ENCODE results near the gene KCTD18. TPM values are rescaled to one million over a fixed set of nuclear protein-coding genes. Genes with fewer than 3 reads are reported as not detected.

The KCTD18 gene
- total and polyA plus RNA-seq, 2 of the 8 experiments (the other 6 are each of a cell fraction or from before 2014, with no cell fraction given), result 1.6 to 3.1 TPM

GRCh38 chr2:200507179-200507578 lies 2.7 kb downstream of the KCTD18 start:
- no peak overlapping the region for H3K4ac ChIP-seq (replicated peaks; ENCODE audit: insufficient read length, low read depth, low read length)
- no peak overlapping the region for H4K5ac ChIP-seq (ENCODE audit: insufficient read length, low read depth, low read length)
- no peak overlapping the region for H3K23ac ChIP-seq (ENCODE audit: insufficient read length)
- peaks cover 0 to 3% (median under 1%) of the 10 kb centered on the region in 4 experiments; a peak in 2 of 7 replicates for H3K4me1 ChIP-seq (replicated peaks in 1 of 4; ENCODE audit: control insufficient read depth in 3 of 4, insufficient read depth in 4 of 4, low read length in 3 of 4)
- FAIRE-seq (no peak), DNase-seq (ENCODE audit: low read depth in 1 of 2, low spot score in 2 of 2) (no peak)
- H3K27ac ChIP-seq (ENCODE audit: low read depth, low read length), result no peak overlapping the region
- H3K14ac ChIP-seq (ENCODE audit: insufficient read length), result no peak overlapping the region
- H3K9ac ChIP-seq (replicated peaks in 1 of 4; ENCODE audit: extremely low read depth in 1 of 4, low read depth in 3 of 4, low read length in 3 of 4), result no peak overlapping the region
- ChIA-PET CTCF (ENCODE audit: partially characterized antibody) (interaction anchor here (1.0 to 1.5 kb wide), 4 partner anchors 15 to 534 kb away, joined by 3 to 4 read pairs (median 4); no protein-coding TSS in a partner anchor), POLR2A (ENCODE audit: partially characterized antibody) (interaction anchor here (1.2 kb wide), 1 partner anchor 10 kb away, joined by 3 read pairs; no protein-coding TSS in a partner anchor)
- no peak overlapping the region for H2AK5ac ChIP-seq (ENCODE audit: low read depth, low read length)
- no peak overlapping the region for H2AFZ ChIP-seq (ENCODE audit: low read length)
- no peaks in the 10 kb centered on the region for H3K79me2 ChIP-seq (ENCODE audit: control insufficient read depth in 1 of 2, insufficient read depth in 2 of 2, low read length in 2 of 2)
- H3K27me3 ChIP-seq (replicated peaks in 1 of 4; ENCODE audit: control insufficient read depth in 3 of 4, extremely low read depth in 1 of 4, insufficient read depth in 3 of 4, low read length in 3 of 4), result no peaks in the 10 kb centered on the region
- no peak overlapping the region for H2BK12ac ChIP-seq (ENCODE audit: low read depth, low read length)
- H3K56ac ChIP-seq (replicated peaks; ENCODE audit: insufficient read length, low read depth, low read length), result no peak overlapping the region
- peaks cover 9% of the 10 kb centered on the region for H3K23me2 ChIP-seq (ENCODE audit: low read depth, low read length)
- H2BK120ac ChIP-seq (replicated peaks; ENCODE audit: low read depth, low read length), result no peak overlapping the region
- no peak overlapping the region for H4K91ac ChIP-seq (replicated peaks; ENCODE audit: insufficient read length, low read length)
- no peak overlapping the region for H2BK20ac ChIP-seq (ENCODE audit: low read length)
- H3K4me3 ChIP-seq (ENCODE audit: extremely low read depth in 1 of 4, insufficient read depth in 2 of 4, low read depth in 3 of 4, low read length in 4 of 4), result no peak overlapping the region
- no peaks in the 10 kb centered on the region; a peak in 1 of 8 replicates for H3K36me3 ChIP-seq (ENCODE audit: control insufficient read depth in 2 of 4, insufficient read depth in 4 of 4, low read length in 3 of 4)
- H3K4me2 ChIP-seq (ENCODE audit: insufficient read depth in 1 of 2, low read depth in 2 of 2, low read length in 2 of 2), result no peak overlapping the region
- no peak overlapping the region for H2BK5ac ChIP-seq (ENCODE audit: low read depth, low read length)
- H3K18ac ChIP-seq (ENCODE audit: extremely low read depth, low read length), result no peak overlapping the region
- WGBS, 2 experiments (ENCODE audit: extremely low coverage in 1 of 2, insufficient coverage in 1 of 2, insufficient read length in 1 of 2, insufficient replicate concordance in 2 of 2, low coverage in 1 of 2, low lambda C conversion rate in 2 of 2, missing lambda C conversion rate in 1 of 2), result 91 to 100% methylated on average over 1 to 2 of the region's 2 CpGs
- H4K20me1 ChIP-seq (replicated peaks in 1 of 2; ENCODE audit: control insufficient read depth in 1 of 2, insufficient read depth in 2 of 2, low read length in 2 of 2), result no peaks in the 10 kb centered on the region
- H2BK15ac ChIP-seq (ENCODE audit: low read length), result no peak overlapping the region
- H4K8ac ChIP-seq (ENCODE audit: extremely low read depth, insufficient read depth, low read length), result no peak overlapping the region
- H3K79me1 ChIP-seq (ENCODE audit: low read depth, low read length), result 0 out of 2 replicates have a peak, but pooled peaks cover 2% of the 10 kb centered on the region
- H3K9me3 ChIP-seq (ENCODE audit: insufficient read depth in 2 of 2, low read depth in 1 of 2, low read length in 1 of 2), result no peaks in the 10 kb centered on the region
- TF ChIP-seq CBX5 (IDR thresholded peaks at IDR 0.05; ENCODE audit: low read depth, low read length) (no peak), ATF2 (IDR thresholded peaks at IDR 0.05; ENCODE audit: low read length) (no peak), SIX5 (IDR thresholded peaks at IDR 0.05; ENCODE audit: low read depth, low read length) (no peak), USF2 (IDR thresholded peaks at IDR 0.05; ENCODE audit: low read length) (no peak), E2F6 (IDR thresholded peaks at IDR 0.05) (no peak), NANOG (IDR thresholded peaks at IDR 0.05; ENCODE audit: insufficient read depth, low read depth, low read length, poor library complexity, severe bottlenecking) (no peak), POLR2AphosphoS5 (IDR thresholded peaks at IDR 0.05; ENCODE audit: low read depth, low read length) (no peak), RFX5 (IDR thresholded peaks at IDR 0.05; ENCODE audit: borderline replicate concordance, low read depth, low read length) (no peak), JUN (IDR thresholded peaks at IDR 0.05; ENCODE audit: low read depth, low read length) (no peak), RXRA (IDR thresholded peaks at IDR 0.05; ENCODE audit: insufficient read depth, low read depth, low read length) (no peak)
